Spleen (tissue), 11 donors: Measurements from ENCODE around the gene ANKRD37. TPM values are rescaled to one million over a fixed set of nuclear protein-coding genes. Genes with fewer than 3 reads are reported as not detected.

ENCODE experiments used
- DNase-seq: peaks from one replicate; pipeline ENCODE4 v3.0.0-alpha.2; 2020
- H3K27ac ChIP-seq, 8 donors: fragments of 200-600 bp; sonication (generic) in 7 of 8; 1 replicate in 4 of 8; 2 replicates in 4 of 8; pipeline versions ENCODE4 v1.5.0 to v1.8.0; 2016 to 2021; ENCODE audit warnings: inconsistent platforms in 4 of 8, mild to moderate bottlenecking in 4 of 8, moderate library complexity in 1 of 8
- H3K27me3 ChIP-seq, 7 donors: fragments of 200-600 bp; sonication (generic) in 6 of 7; replicated peaks in 1 of 7; 1 replicate in 4 of 7; 2 replicates in 3 of 7; pipeline versions ENCODE4 v1.5.0 to v1.8.0; 2016 to 2021; ENCODE audit warnings: inconsistent platforms in 3 of 7, mild to moderate bottlenecking in 1 of 7
- H3K36me3 ChIP-seq, 6 donors: fragments of 200-600 bp; sonication (generic) in 5 of 6; 1 replicate in 4 of 6; 2 replicates in 2 of 6; pipeline versions ENCODE4 v1.5.0 to v1.8.0; 2016 to 2021; ENCODE audit warnings: inconsistent platforms in 2 of 6
- H3K4me1 ChIP-seq, 6 donors: fragments of 200-600 bp; sonication (generic) in 5 of 6; 1 replicate in 3 of 6; 2 replicates in 3 of 6; pipeline versions ENCODE4 v1.5.0 to v1.8.0; 2016 to 2021; ENCODE audit warnings: inconsistent platforms in 3 of 6
- H3K4me3 ChIP-seq, 8 donors: fragments of 200-600 bp; sonication (generic) in 7 of 8; 1 replicate in 4 of 8; 2 replicates in 4 of 8; pipeline versions ENCODE4 v1.5.0 to v1.8.0; 2016 to 2021; ENCODE audit warnings: inconsistent platforms in 4 of 8, mild to moderate bottlenecking in 4 of 8, moderate library complexity in 2 of 8
- H3K9me3 ChIP-seq, 8 donors: fragments of 200-600 bp; sonication (generic) in 7 of 8; 1 replicate in 4 of 8; 2 replicates in 4 of 8; pipeline versions ENCODE4 v1.5.0 to v1.8.0; 2016 to 2021; ENCODE audit warnings: inconsistent platforms in 4 of 8
- POLR2A ChIP-seq, 3 donors: fragments of 450-650 bp; IDR thresholded peaks; one replicate each; pipeline ENCODE4 v1.5.1; 2017; ENCODE audit warnings: antibody characterized with exemption in 3 of 3, mild to moderate bottlenecking in 1 of 3
- POLR2AphosphoS5 ChIP-seq, 3 donors: sonication (generic); formaldehyde crosslinking; IDR thresholded peaks; one replicate each; pipeline ENCODE4 v1.5.1; 2017; ENCODE audit warnings: antibody characterized with exemption in 3 of 3
- WGBS, 5 donors: extraction: QIAGEN DNeasy Blood & Tissue Kit in 3 of 5; methylation state at CpG; one replicate each; pipeline versions ENCODE4 v1.1.5 to v1.1.7; 2013 to 2018; 5-methylcytosine and 5-hydroxymethylcytosine counted together
- intact Hi-C: fragments of 100-400 bp; cut with DNase I; formaldehyde crosslinking; loops from one replicate; pipeline ENCODE4 v1.15.0; 2023; ENCODE audit warnings: low total_unique reads
- polyA plus RNA-seq, 3 donors: library from polyadenylated mRNA; stranded (reverse); fragments of 200-250 nt; gene quantifications; one replicate each; pipeline ENCODE4 v1.2.1, GENCODE V29; 2013
- total RNA-seq, 7 donors: library from RNA; depleted of rRNA in 3 of 7; stranded (reverse); fragments of >200 nt in 3 of 7; fragmentation: NEBNext Ultra II Directional in 4 of 7; extraction: Animal tissue kit (Norgen Biotek cat#: 25700) in 4 of 7; gene quantifications; one replicate each; pipeline versions ENCODE4 v1.1.0 to v1.2.1, GENCODE V29; 2016 to 2021
- TF ChIP-seq, protein P1 (sequence below), 11 experiments: fragments of 200-600 bp in 7 of 11; fragments of 450-650 bp in 4 of 11; sonication (generic) in 4 of 11; IDR thresholded peaks in 8 of 11; conservative IDR thresholded peaks in 3 of 11; 1 replicate in 7 of 11; 2 replicates in 4 of 11; pipeline versions ENCODE4 v1.4.0 to v1.8.0; 2016 to 2021; ENCODE audit warnings: antibody characterized with exemption in 11 of 11, inconsistent platforms in 4 of 11, mild to moderate bottlenecking in 1 of 11
- donor health status: healthy with polysubstance abuse.
- donor health status: DM: no; HTN: no; CAD: no; lungs with moderate emphysema.
- donor health status: DM: no; HTN: no; CAD: no.
- donor health status: Bipolar disorder and iron deficiency.
- donor health status: healthy.
- donor health status: DM: no; HTN: no; CAD: no.
- donor health status: DM: yes; HTN: yes; CAD: no.

The ANKRD37 gene
- total and polyA plus RNA-seq, 10 donors, result 6.0 to 21.1 (median 9.7) TPM

DNA sequence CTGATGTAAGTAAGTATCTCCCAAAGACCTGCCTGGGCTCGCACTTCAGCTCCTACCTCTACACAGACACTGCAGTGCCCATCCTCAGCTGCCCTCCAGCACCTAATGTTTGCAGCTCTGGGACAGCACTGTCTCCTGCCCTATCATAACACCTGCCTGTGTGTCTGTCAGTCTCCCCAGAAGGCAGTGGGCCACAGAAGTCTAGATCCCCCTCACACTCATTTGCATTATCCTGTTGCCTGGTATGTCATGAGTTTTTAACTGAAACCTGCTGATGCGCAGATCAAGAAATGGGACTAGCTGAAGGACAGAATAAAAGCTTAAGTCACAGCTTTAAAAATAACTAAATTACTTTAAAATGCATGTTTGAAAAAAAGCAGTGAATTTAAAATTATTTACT lies 43.9 kb upstream of the ANKRD37 start:
- Histone ChIP-seq H3K27me3 (no peaks in the 10 kb centered on the region), H3K4me1 (peaks cover 0 to 7% (median 0%) of the 10 kb centered on the region in 6 donors), H3K36me3 (peaks cover 0 to 84% (median 21%) of the 10 kb centered on the region in 6 donors), H3K4me3 (no peak overlapping the region), H3K9me3 (no peaks in the 10 kb centered on the region), H3K27ac (no peak overlapping the region)
- intact Hi-C loops, result no loop called here
- DNase-seq, result no peak
- no peak for TF ChIP-seq POLR2AphosphoS5 (IDR thresholded peaks at IDR 0.05)
- TF ChIP-seq, protein P1, sequence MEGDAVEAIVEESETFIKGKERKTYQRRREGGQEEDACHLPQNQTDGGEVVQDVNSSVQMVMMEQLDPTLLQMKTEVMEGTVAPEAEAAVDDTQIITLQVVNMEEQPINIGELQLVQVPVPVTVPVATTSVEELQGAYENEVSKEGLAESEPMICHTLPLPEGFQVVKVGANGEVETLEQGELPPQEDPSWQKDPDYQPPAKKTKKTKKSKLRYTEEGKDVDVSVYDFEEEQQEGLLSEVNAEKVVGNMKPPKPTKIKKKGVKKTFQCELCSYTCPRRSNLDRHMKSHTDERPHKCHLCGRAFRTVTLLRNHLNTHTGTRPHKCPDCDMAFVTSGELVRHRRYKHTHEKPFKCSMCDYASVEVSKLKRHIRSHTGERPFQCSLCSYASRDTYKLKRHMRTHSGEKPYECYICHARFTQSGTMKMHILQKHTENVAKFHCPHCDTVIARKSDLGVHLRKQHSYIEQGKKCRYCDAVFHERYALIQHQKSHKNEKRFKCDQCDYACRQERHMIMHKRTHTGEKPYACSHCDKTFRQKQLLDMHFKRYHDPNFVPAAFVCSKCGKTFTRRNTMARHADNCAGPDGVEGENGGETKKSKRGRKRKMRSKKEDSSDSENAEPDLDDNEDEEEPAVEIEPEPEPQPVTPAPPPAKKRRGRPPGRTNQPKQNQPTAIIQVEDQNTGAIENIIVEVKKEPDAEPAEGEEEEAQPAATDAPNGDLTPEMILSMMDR (IDR thresholded peaks at IDR 0.05 in 8 of 11, conservative IDR thresholded peaks at IDR 0.05 in 3 of 11), result no peak
- TF ChIP-seq POLR2A (IDR thresholded peaks at IDR 0.05), result no peak
- WGBS, 5 donors, result 92 to 97% (median 95%) methylated on average over 2 of the region's 2 CpGs

DNA sequence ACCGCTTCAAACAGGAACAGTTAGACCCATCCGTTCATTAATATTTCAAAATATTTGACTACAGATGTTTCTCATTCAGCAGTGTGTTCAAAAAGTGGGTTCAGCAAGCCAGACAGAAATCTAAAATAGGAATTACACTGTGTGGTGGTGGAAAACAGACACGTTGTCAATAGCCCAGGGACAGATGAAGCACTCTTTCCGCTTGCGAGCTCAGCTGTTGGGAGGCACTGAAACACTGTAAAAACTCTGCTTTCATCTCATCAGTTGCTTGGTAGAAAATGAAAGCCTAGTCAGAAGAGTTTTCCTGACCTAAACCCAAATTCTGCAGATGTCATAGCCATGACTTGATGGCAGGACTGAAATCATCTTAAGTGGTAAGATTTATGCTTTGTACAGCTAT lies 39.4 kb upstream of the ANKRD37 start:
- no peaks in the 10 kb centered on the region for H3K27me3 ChIP-seq
- no peaks in the 10 kb centered on the region for H3K4me1 ChIP-seq
- WGBS, 5 donors, result 90 to 94% (median 93%) methylated on average over 5 of the region's 5 CpGs
- H3K9me3 ChIP-seq, result no peaks in the 10 kb centered on the region
- peaks cover 0 to 81% (median 14%) of the 10 kb centered on the region in 6 donors for H3K36me3 ChIP-seq
- TF ChIP-seq POLR2AphosphoS5 (IDR thresholded peaks at IDR 0.05), result no peak
- intact Hi-C loops, result no loop called here
- H3K4me3 ChIP-seq, result no peak overlapping the region
- no peak overlapping the region for H3K27ac ChIP-seq
- no peak for DNase-seq

DNA sequence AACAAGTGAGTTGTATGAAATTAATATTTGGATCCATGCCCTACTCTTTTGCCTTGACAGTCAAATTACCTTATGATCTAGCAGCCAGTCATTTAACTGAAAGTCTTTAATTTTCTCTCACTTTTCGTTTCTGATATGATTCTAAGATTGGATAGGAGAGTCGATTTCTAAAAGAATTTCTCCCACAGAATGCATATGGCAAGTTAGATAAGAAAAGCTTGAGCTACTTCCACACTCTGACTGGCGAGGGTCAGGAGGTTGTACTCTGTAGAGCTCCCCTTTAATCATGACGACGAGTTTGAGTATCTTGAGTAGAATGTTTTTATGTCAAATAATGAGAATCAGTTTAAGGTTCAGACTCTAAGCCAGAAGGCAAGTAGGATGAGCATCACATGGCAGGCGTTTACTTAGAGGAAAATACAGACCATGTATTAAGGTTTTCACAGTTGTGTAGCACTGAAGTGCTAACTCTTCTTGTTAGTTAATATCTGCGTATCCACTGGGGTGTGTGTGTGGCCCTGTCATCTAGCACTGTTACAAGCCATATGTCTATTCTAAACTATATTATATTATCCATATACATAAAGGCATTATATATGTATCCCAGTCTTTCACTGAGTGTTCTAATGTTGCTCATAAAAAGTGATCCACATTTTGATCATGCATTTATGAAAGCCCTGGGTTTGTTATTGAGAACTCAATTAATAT lies 38.8 kb upstream of the ANKRD37 start:
- Histone ChIP-seq H3K9me3 (no peaks in the 10 kb centered on the region), H3K27ac (no peak overlapping the region)
- WGBS, 5 donors, result 83 to 91% (median 85%) methylated on average over 7 of the region's 7 CpGs

DNA sequence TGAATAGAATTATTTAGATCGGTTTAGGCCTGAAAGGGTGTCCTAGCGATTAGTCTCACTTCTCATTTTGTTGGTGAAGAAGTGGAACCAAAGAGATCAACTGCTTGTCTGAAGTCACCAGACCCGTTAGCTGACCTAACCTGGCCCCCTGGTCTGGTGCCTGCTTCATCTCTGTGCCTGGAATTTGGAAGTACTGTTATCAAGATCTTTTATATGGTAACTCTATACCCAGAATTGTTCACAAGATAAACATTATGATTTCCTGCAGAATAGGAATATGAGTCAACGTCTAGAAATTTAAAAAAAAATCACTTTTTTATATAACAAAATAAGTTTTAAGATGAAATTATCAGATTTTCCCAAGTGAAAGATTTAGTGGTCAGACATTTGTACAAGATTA lies 38.1 kb upstream of the ANKRD37 start:
- Histone ChIP-seq H3K36me3 (peaks cover 0 to 83% (median 16%) of the 10 kb centered on the region in 6 donors), H3K4me1 (no peaks in the 10 kb centered on the region), H3K9me3 (no peaks in the 10 kb centered on the region), H3K4me3 (no peak overlapping the region), H3K27me3 (no peaks in the 10 kb centered on the region), H3K27ac (no peak overlapping the region)
- TF ChIP-seq, protein P1 (IDR thresholded peaks at IDR 0.05 in 8 of 11, conservative IDR thresholded peaks at IDR 0.05 in 3 of 11), result no peak
- no peak for TF ChIP-seq POLR2A (IDR thresholded peaks at IDR 0.05)
- TF ChIP-seq POLR2AphosphoS5 (IDR thresholded peaks at IDR 0.05), result no peak
- intact Hi-C loops, result no loop called here
- no peak for DNase-seq
- WGBS, 5 donors, result 71 to 82% (median 78%) methylated on average over 4 of the region's 4 CpGs

More for the DNA sequence above, 38.8 kb upstream of the ANKRD37 start:
- no peak for DNase-seq
- Histone ChIP-seq H3K36me3 (peaks cover 0 to 82% (median 14%) of the 10 kb centered on the region in 6 donors), H3K4me3 (no peak overlapping the region), H3K4me1 (no peaks in the 10 kb centered on the region), H3K27me3 (no peaks in the 10 kb centered on the region)
- TF ChIP-seq POLR2AphosphoS5 (IDR thresholded peaks at IDR 0.05) (no peak), POLR2A (IDR thresholded peaks at IDR 0.05) (no peak)
- TF ChIP-seq, protein P1 (IDR thresholded peaks at IDR 0.05 in 8 of 11, conservative IDR thresholded peaks at IDR 0.05 in 3 of 11), result no peak
- intact Hi-C loops, result no loop called here
